ENCODE results near the gene LPP.
"Not testable (repeated sequence)": the region's sequence is repeated elsewhere in the genome, so short reads cannot be mapped to it uniquely, and the experiment has no call there.

LPP gene, protein sequence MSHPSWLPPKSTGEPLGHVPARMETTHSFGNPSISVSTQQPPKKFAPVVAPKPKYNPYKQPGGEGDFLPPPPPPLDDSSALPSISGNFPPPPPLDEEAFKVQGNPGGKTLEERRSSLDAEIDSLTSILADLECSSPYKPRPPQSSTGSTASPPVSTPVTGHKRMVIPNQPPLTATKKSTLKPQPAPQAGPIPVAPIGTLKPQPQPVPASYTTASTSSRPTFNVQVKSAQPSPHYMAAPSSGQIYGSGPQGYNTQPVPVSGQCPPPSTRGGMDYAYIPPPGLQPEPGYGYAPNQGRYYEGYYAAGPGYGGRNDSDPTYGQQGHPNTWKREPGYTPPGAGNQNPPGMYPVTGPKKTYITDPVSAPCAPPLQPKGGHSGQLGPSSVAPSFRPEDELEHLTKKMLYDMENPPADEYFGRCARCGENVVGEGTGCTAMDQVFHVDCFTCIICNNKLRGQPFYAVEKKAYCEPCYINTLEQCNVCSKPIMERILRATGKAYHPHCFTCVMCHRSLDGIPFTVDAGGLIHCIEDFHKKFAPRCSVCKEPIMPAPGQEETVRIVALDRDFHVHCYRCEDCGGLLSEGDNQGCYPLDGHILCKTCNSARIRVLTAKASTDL

DNA sequence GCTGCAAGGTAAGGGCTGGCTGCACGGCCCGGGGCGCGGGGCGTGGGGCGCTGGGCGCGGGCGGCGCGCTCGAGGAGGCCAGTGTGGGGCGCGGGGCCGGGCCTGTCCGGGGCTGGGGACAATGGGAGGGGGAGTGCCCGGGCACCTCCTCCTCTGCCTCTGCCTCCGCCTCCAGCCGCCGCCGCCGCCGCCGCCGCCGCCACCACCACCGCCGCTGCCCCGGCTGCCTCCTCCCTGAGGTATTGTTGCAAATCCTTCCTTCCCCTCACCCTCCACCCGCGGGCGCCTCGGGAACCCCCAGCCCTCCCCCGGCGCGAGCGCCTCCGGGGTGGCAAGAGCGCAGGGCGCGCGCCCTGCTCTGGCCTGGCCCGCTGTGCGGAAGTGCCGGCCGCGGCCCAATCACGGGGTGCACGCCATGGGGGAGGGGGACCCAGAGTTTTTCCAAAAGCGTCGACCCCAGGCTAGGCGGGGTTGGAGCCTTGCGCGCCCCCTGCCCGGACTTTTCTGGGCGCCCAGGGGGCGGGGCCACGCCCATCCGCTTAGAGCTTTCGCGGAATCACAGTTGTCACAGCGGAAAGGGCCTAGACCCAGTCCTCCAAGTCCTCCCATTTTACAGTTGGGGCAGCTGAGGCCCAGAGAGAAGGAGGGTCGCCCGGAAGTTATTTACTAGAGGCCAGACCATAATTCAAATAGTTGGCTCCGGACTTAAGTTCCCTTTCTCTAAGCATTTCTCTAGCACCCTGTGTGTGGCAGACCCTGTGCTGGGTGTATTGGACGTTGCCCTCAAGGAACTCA, at the start of gene LPP:
Gene LPP, plus strand, starts transcription at position 144 of the 795 bp plus-strand sequence. CDS start 251,964 bp downstream, outside the sequence.
- FAIRE-seq, result no peak

DNA sequence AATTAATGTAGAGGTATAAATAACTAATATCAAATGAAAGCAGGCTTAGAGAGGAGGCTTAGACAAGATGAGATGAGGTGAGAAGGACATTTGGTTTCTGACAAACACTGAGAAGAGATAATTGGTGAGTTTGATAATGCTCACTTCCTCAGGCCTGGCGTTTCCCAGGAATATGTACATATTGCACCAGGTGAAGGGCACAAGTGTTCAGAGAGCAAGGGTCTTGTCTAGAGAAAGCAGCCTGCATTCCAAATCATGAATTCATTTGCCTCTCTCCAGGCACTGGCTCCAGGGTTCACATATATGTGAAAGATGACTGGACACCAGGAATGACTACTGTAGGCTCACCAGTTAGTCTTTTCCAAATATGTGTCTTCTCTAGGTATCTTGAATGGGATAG, 48.0 kb upstream of the LPP start:
- FAIRE-seq, result no peak

DNA sequence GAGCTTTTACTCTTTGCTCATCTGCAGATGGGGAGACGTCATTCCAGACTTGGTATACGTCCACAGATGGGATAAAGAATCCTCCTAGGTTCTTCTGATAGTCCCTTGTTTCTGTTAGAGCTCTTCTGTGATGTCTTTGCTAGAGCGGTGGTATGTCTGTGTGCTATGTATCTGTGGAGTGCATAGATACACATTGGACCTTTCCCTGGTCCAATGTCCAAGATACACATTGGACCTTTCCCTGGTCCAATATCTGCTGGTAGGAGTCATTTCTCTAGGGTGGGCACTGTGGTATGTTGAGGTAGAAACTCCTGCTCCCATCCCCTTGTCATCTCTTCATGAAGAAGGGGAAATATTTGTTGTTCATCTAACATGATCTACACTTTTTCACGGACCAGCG, 47.5 kb upstream of the LPP start:
- FAIRE-seq, result no peak

DNA sequence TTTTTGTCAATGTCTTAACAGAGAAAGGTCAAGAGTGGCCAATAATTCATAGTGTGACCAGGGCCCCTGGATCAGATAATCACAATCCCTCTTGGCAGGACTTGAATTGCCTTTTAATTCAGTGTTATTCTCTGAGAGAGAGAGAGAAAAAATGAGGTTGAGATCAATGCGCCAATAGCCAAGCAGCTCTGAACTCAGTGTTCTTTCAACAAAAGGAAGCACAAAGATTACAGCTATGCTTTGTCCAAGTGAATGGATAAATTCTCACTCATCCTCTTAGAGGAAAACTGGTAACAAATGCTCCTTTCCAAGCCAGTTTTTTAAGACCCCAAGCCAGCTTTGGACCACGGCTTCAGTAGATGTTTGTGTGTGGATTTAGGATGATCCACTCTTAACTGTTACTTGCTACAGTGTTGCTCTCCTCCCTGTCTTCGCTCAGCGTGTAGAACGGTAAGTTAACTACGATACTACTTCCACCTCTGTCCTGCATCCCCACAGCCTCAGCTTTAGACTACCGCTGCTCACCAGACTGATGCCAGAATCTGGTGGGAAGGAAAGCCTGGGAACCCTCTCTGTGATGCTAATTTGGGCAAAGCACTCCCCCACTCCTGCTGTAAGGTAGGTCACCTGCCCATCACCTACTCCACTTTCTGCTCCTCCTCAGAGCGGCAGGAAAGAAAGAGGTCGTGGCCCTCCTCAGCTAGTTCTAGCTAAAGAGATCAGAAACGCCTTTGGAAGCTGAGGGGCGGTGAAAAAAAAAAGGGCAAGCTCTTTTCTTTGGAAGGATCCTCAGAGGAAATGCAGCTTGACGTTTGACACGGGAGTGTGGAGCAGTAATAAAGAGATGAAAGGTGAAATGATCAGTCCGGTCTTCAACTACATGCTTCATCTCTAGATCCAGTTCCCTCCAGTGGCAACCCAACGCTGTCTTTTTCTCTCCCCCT, 46.8 kb upstream of the LPP start:
- FAIRE-seq, result no peak

DNA sequence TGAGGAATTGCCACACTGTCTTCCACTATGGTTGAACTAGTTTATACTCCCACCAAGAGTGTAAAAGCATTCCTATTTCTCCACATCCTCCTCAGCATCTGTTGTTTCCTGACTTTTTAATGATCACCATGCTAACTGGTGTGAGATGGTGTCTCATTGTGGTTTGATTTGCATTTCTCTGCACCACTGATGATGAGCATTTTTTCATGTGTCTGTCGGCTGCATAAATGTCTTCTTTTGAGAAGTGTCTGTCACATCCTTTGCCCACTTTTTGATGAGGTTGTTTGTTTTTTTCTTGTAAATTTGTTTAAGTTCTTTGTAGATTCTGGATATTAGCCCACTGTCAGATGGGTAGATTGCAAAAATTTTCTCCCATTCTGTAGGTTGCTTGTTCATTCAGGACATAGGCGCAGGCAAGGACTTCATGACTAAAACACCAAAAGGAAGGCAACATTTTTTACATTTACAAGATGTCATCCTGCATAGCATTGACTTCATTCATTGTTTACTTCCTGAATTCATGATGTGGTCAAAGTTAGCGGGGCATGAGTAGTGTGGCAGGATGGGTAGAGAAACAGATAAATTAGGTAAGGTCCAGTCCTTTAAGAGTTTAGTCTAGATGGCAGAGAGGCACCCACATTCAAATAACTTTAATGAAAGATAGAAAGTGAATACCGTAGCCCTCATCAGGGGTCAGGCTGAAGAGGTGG, 45.1 kb upstream of the LPP start:
- no peak for FAIRE-seq

DNA sequence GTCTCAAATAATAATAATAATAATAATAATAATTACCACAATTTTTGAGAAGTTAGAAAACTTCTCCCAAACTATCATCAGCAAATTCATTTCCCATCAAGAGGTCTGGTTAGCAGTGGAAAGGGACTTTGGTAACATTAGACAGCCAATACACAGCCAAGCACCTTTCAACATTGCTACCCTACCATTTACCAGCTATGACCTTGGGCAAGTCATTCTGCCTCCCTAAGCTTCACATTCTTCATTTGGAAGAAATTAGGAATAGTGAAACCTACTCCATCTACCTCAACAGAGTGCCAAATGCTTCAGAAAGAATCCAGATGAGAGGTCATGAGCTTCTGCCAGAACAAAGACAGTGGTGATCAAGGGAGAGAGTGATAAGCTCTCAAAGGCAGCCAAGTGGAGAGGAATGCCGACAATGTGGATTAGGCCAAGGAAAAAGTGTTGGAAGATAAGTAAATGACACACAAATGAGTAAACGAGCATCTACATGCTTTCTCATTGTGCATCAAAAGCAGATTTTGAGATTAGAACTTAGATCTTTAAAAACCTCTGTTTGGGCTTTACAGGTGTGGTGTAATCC, 42.9 kb upstream of the LPP start:
- FAIRE-seq, result no peak

DNA sequence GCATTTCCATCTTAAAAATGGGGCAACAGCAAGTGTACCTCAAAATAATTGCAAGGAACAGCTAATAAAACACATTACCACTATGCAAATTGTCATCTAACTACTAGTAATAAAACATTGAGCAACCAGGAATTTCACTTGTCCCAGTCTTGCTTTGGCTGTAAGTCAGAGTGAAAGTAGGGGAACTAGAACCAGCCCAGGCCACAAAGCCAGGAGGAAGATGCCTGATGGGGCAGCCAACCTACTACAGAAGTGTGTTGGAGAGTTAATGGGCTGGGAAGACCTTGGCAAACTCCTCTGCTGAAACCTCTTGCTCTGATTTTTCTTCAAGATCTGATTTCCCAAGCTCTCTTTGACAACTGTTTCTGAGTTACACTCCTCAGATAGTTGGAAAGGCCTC, 40.2 kb upstream of the LPP start:
- FAIRE-seq, result no peak

DNA sequence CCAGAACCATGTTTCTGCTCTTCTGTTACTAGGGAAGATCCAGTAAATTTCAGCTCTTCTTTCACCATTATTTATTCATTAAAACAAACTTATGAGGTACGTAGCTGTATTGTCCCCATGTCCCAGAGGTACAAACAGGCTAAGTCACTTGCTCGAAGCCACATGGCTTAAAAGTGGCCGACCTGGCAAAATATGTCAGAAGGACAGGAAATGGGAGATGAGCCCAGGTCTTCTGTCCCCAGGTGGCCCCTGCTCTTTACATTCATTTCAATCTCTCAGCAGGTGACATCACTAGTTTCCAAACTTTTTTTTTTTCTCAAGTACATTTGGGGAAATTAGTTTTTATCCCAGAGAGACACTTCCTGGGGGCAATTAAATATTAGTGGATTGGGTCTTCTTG, 34.1 kb upstream of the LPP start:
- no peak for FAIRE-seq

DNA sequence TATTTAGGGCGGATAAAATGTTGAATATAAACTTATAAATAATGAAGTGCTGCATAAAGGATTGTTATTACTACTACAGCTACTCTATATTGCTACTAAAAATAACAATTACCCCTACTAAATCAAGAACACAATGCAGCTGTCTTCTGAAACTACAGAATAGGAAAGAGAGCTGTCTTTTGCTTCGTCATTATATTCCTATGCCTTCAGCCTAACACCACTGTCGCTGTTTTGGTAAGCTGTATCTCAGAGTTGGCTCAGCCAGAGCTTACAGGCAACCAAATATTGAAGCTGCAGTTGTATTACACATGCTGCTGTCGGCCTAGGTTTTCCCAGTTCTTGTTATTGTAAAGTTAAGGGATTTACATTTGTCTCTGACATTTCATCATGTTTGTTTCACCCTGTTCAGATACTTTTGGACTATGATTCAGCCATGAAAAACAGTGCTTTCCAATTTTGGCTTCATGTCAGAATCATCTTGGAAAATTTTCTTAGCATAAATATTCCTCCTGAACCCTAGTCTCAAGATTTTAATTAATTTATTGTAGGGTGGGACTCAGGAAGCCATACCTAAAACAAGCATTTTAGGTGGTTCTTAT, 31.3 kb upstream of the LPP start:
- no peak for FAIRE-seq

DNA sequence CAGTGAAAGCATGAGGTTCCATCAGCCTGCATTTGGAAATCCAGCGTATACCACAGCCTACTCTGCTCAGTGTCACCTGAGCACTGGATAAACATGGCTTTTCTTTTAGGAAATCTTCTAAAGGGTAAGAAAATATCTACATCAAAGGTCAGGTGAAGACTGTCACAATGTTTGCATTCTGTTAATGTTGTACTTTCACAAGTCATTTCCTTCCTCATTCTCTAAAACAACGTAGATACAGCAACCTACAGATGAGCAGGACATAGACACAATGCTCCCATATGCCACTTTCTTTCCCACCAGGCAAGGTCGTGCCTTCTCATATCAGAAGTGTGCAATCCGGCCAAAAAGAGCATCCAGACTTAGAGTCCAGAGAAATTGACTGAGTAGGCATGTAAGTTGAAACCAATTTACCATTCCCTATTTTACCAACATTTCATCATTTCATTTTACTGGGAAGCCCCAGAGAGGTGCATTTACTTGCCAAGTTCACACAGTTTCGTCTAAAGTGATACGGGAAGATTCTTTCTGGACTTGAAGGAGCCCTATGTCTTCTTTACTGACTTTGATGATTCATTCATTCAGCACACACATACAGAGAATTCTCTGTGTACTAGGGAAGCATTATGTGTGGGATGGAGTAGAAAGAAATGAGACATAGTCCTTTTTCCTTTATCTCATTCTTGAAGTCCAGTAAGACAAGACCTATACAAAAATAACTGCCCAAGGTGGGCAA, 30.6 kb upstream of the LPP start:
- FAIRE-seq, result no peak

DNA sequence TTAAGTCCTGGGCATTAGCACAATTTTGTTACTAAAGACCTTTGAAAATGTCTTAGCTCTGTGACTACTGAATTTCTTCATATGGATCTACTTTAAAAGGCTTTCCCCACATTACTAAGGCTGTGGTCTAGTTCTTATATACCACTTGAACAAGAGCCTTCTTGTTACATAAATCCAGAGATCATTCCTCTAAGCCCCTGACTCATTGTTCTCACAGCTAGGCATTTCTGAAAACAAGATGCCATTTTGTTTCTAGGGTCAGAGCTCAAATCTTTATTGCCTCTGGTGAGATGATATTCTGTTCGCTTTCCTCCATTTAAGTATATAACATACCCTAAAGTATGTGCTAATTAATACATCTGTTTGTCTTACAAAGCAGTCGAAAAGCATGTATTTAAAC, 29.8 kb upstream of the LPP start:
- no peak for FAIRE-seq

DNA sequence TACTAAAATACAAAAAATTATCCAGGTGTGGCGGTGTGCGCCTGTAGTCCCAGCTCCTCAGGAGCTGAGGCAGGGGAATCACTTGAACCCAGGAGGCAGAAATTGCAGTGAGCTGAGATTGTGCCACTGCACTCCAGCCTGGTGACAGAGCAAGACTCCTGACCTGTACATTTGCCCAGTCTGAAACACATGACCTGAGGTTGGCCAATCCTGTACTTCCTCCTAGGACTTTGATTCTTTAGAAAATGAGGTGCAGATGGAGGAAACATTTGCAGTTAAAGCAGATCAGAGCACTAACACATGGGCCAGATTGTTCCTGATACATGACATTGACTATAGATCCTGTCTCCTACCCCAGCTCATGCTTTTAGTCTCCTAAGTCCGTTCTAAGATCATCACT, 28.9 kb upstream of the LPP start:
- no peak for FAIRE-seq

DNA sequence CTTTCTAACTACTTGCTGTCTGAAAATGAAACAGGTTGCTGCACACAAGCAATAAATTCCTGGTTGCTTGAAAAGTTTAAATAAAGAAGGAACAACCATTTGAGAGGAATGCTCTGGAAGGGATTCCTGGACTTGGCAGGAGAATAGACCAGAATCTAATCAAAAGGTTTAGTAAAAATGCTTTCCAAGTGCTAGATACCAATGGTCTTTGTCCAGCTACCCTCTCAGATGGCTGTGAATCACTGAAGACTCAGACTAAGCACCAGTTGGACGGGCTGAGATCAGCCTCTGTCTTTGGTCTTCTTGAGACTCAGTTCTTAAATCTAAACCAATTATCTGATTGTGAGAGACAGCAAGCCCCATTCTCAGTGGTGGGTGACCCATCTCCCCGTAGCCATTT, 27.7 kb upstream of the LPP start:
- no peak for FAIRE-seq

DNA sequence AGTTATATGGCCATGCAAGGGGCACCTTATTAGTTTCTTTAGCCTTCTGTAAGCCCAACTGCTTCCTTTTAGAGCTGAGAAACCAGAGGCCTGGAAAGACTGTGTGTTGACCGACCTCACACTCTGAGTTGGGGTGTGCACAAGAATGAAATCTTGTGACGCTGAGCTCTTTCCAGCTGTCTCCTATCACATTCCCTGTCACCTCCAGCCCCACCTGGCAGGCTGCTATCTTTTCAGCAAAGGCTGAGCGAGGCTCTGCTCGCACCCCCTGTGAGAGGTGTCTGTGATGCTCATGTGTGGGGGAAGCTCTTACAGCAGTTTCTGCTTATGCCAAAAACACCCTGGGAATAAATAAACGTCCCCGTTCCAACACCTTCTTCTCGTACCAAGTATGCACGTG, 27.0 kb upstream of the LPP start:
- no peak for FAIRE-seq

DNA sequence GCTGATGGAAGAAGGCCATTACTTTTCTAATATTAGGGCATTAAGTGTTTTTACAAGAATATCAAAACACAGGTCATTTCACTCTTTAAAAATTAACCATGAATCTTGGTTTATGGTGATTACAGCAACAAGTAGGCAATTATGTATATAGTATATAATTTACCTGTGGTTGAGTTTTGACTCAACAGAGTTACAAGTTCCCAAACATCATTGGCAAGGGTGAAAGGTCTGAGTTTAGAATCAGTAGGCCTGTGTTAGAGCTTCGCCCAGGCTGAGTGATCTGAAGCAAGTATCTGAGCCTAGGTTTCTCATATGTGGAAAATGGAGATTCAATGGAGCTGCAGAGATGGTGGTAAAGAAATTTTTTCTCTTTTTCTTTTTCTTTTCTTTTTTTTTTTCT, 25.1 kb upstream of the LPP start:
- FAIRE-seq, result no peak

DNA sequence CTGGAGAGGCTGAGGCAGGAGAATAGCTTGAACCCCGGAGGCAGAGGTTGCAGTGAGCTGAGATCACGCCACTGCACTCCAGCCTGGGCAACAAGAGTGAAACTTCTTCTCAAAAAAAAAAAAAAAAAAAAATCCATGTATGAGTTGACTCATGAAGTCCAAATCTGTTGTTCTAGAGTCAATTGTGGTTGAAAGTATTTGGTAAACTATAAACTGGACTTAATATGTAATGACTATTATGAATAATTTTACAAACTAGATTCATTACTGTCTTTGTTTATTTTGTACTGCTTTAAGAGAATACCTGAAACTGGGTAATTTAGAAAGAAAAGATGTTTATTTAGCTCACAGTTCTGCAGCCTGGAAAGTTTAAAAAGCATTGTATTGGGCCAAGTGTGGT, 22.9 kb upstream of the LPP start:
- FAIRE-seq, result not testable (repeated sequence)

DNA sequence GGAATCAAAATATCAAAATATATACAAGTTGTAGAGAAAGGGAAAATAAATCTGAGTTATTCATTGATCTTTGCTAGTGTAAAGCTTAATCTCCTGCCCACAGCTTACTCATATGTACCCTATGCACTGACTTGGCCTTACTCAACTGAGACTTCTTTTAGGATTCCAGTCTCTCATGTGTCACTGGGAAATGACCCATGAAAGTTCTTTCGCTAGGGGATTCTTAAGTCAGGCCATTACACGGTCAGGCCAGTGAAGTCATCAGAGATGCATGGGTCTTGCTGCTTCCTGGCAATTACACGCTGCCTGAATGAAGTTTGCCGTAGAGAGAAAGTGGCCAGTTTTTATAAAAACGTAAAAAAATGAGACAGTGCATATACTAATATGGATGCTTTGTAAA, 20.7 kb upstream of the LPP start:
- no peak for FAIRE-seq

DNA sequence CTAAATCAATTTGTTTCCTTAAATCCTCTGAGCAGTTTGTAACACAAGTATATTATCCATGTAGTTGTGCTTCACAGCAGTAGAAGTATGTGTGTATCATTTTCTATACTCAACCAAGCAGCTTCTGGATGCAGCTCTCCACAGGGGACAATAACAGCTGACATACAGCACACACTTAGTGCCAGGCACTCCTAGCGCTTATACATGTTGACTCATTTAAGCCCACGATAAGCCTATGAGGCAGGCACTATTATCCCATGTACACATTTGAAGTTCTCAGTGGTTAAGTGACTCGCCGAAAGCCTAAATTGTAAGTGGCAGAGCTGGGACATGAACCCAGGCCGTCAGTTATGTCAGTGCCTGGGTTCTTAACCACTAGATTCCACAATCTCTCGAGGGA, 20.3 kb upstream of the LPP start:
- no peak for FAIRE-seq

DNA sequence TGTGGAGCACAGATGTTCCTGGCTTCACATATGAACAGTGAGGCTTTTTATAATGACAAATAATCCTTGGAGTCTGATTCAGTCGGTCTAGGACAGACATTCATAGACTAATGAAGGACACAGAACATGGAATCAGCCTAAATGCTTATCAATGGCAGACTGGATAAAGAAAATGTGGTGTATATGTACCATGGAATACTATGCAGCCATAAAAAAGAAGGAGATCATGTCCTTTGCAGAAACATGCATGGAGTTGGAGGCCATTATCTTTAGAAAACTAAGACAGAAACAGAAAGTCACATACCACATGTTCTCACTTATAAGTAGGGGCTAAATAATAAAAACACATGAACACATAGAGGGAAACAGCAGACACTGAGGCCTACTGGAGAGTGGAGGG, 19.9 kb upstream of the LPP start:
- FAIRE-seq, result no peak

DNA sequence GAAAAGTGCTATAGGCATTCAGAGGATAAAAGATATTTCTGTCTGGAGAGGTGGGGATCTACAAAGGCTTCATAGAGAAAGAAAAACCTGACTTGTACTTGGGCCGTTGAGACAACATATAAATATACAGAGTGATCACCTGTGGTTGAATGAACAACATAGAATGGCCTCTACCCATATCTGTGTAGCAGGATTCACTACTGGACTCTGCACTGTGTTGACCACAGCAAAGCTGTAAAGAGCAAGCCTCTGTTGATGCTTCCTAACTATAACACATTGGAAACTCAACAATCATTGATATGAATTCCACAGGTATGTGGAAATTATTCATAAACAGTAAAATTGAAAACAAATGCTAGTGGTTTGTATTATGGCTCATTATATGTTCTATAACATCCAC, 19.1 kb upstream of the LPP start:
- FAIRE-seq, result no peak

DNA sequence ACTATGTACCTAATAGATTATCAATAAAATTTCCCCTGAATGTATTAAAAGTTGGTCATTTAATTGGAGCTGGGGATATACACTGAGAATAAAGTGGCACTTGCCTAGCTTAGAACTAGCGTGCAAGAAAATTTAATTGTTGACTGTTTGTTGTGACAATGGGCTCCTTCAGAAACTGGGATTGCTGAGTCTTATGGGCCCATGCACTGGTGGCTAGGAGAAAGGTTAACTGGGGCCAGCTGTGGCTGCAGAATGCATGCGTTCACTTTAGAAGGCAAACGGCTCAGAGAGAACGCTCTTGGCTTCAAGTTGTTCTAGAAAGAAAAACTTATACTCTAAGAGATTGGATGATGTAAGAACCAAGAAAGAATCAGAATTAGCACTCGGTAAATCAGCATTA, 18.7 kb upstream of the LPP start:
- no peak for FAIRE-seq

Measured in A204.1 (cell line).